ENCODE results near the gene PTPRM.

PTPRM gene

DNA sequence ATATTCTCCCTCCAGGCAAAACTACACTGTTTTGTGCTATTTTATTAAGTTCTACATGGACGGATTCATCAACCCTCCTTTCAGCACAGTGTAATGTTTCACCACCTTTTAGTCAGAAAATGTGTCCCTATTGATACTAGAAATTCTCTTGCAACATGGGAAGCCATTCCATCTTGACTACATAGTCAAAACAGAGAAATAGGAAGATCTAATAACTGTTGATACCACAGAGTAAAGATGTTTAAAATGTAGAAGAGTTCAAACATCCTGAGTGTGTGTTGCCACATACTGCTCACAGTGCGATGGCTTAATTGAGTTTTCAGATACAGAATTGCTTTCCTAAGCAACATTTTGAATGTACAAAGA, 549.9 kb downstream of the PTPRM start:
- H3K4me3 ChIP-seq (ENCODE audit: low read depth in 1 of 2, low read length in 2 of 2): no peak overlapping the region
- H3K9ac ChIP-seq (ENCODE audit: low read length): no peak overlapping the region
- no peaks in the 10 kb centered on the region for H3K4me1 ChIP-seq (ENCODE audit: insufficient read depth, low read length)
- no peak overlapping the region for H3K27ac ChIP-seq (ENCODE audit: low read depth, low read length)
- no peaks in the 10 kb centered on the region for H3K27me3 ChIP-seq (ENCODE audit: control insufficient read depth in 1 of 2, insufficient read depth in 2 of 2, low read length in 2 of 2)
- no peaks in the 10 kb centered on the region for H3K36me3 ChIP-seq (ENCODE audit: insufficient read depth, low read length)
- H3K9me3 ChIP-seq (ENCODE audit: low read length): no peaks in the 10 kb centered on the region

DNA sequence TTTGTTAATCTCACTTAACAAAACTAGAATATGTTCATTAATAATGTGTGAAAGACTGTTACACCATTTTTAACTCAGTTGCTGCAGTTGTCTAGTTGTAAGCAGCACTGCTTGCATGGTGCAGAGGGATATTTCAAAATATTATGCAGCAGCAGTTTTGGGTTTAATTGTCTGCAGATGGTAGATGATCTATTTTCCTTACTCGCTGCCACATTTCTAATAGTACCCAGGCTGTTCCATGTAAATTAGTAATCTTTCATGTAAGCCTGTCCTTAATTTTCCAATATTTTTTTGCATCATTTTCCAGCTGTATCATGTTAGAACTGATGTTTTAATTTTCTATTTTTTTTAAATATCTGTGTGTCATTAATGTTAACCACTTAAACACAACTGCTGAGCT, 554.0 kb downstream of the PTPRM start:
- H3K9ac ChIP-seq (ENCODE audit: low read length): no peak overlapping the region

DNA sequence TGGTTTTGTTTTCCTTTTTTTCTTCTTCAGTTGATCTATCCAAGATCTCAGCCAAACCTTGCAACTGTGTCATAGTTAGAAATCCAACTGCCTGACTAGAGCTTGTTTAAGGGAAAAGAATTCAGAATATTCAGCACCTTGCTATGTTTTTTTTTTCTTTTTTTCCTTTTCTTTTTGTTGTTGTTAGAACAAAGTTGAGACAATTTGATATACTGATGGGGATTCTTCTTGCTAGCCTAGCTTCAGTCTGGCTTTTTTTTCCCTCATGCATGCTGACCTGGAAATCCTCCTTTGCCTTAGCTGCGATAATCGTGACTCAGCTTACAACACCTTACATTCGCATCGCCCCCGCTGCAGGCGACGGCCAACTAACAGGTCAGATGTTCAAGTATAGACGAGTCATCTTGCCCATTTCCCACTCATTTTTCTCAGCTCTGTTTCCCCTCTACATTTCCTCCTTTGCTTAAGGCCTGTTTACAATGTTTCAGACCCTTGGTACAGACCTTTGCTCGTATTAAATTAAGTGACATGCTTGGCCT, 554.9 kb downstream of the PTPRM start:
- Histone ChIP-seq H3K4me1 (ENCODE audit: insufficient read depth, low read length) (no peaks in the 10 kb centered on the region), H3K9ac (ENCODE audit: low read length) (no peak overlapping the region), H3K27ac (ENCODE audit: low read depth, low read length) (no peak overlapping the region), H3K27me3 (ENCODE audit: control insufficient read depth in 1 of 2, insufficient read depth in 2 of 2, low read length in 2 of 2) (no peaks in the 10 kb centered on the region), H3K36me3 (ENCODE audit: insufficient read depth, low read length) (no peaks in the 10 kb centered on the region), H3K4me3 (ENCODE audit: low read depth in 1 of 2, low read length in 2 of 2) (no peak overlapping the region), H3K9me3 (ENCODE audit: low read length) (no peaks in the 10 kb centered on the region)

More for the DNA sequence above, 554.0 kb downstream of the PTPRM start:
- H3K9me3 ChIP-seq (ENCODE audit: low read length): no peaks in the 10 kb centered on the region
- no peaks in the 10 kb centered on the region for H3K36me3 ChIP-seq (ENCODE audit: insufficient read depth, low read length)
- no peak overlapping the region for H3K4me3 ChIP-seq (ENCODE audit: low read depth in 1 of 2, low read length in 2 of 2)
- no peak overlapping the region for H3K27ac ChIP-seq (ENCODE audit: low read depth, low read length)
- H3K4me1 ChIP-seq (ENCODE audit: insufficient read depth, low read length): no peaks in the 10 kb centered on the region
- H3K27me3 ChIP-seq (ENCODE audit: control insufficient read depth in 1 of 2, insufficient read depth in 2 of 2, low read length in 2 of 2): no peaks in the 10 kb centered on the region

DNA sequence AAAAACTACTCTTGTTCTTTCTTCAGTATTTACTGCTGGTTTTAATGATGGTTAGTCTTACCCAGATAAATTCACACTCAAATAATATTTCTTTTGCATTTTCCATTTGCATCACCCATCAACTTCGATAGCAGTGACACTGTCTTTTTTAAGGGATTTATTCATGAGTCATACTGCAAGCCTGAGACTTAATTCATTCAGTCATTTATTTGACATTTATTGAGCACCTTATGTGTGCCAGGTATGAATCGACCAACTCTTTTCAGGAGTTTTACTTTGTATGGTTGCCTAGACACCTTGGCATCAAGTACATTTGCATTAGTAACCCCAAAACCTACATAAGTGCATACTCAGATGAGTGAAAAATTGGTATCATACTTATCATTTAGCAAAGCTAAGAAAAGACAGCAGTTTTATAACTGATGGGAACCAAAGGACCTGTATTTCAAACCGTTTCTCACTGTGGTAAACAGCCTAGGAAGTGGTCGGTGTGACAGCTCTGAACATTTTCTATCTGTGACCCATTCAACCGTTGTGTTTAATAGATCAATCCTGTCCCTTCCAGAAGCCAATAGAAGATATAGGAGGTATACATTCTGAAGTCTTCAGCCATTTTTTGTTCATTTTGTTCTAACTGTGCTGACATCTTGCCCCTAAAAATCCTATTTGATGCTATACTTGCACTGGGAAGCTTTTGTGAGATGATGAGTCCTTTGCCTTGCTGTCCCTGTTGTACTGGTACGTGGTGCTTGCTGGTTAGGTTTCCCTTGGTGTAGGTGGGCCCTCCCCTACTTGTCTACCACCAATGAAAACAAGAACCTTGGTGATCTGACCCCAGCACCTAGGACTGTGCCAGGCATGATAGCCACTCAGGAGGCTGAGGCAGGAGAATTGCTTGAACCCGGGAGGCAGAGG, 557.4 kb downstream of the PTPRM start:
- Histone ChIP-seq H3K9me3 (ENCODE audit: low read length) (no peaks in the 10 kb centered on the region), H3K27me3 (ENCODE audit: control insufficient read depth in 1 of 2, insufficient read depth in 2 of 2, low read length in 2 of 2) (no peaks in the 10 kb centered on the region), H3K27ac (ENCODE audit: low read depth, low read length) (no peak overlapping the region), H3K36me3 (ENCODE audit: insufficient read depth, low read length) (no peaks in the 10 kb centered on the region), H3K9ac (ENCODE audit: low read length) (no peak overlapping the region), H3K4me3 (ENCODE audit: low read depth in 1 of 2, low read length in 2 of 2) (no peak overlapping the region), H3K4me1 (ENCODE audit: insufficient read depth, low read length) (no peaks in the 10 kb centered on the region)

DNA sequence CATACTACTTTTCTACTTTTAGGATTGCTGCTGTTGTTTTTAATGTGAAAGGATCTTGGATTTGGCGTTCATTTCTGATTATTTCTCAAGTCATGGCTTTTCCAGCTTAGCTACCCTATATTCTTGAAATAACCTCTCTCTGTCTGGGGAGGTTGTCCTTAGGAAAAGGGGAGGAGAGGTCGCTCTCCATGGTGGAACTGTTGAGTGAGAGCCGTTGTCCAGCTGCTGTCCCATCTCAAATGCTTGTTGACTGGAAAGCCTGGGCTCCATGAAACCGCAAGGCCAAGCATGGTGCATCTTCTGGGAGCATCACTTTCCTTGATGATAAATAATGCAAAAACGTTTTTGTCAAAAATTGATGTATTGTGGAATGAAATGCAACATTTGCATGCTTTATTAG, 563.0 kb downstream of the PTPRM start:
- Histone ChIP-seq H3K4me1 (ENCODE audit: insufficient read depth, low read length) (no peaks in the 10 kb centered on the region), H3K36me3 (ENCODE audit: insufficient read depth, low read length) (no peaks in the 10 kb centered on the region), H3K9ac (ENCODE audit: low read length) (no peak overlapping the region), H3K9me3 (ENCODE audit: low read length) (no peaks in the 10 kb centered on the region), H3K27me3 (ENCODE audit: control insufficient read depth in 1 of 2, insufficient read depth in 2 of 2, low read length in 2 of 2) (no peaks in the 10 kb centered on the region), H3K27ac (ENCODE audit: low read depth, low read length) (no peak overlapping the region), H3K4me3 (ENCODE audit: low read depth in 1 of 2, low read length in 2 of 2) (no peak overlapping the region)

DNA sequence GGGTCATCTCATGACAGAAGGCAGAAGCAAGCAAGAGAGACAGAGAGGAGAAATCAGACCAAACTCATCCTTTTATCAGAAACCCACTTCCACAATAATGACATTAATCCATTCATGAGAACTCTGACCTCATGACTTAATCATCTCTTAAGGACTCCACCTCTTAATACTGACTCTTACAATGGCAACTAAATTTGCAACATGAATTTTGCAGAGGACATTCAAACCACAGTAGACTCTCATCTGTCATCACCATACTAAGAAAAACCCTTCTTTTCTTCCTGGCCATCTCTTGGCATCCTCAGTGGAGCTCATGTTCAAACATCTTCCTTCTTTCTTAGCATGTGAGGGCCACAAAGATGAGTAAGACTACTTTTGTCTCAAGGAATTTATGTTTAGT, 565.9 kb downstream of the PTPRM start:
- Histone ChIP-seq H3K36me3 (ENCODE audit: insufficient read depth, low read length) (no peaks in the 10 kb centered on the region), H3K4me3 (ENCODE audit: low read depth in 1 of 2, low read length in 2 of 2) (no peak overlapping the region), H3K27ac (ENCODE audit: low read depth, low read length) (no peak overlapping the region), H3K4me1 (ENCODE audit: insufficient read depth, low read length) (no peaks in the 10 kb centered on the region), H3K9ac (ENCODE audit: low read length) (no peak overlapping the region), H3K9me3 (ENCODE audit: low read length) (no peaks in the 10 kb centered on the region), H3K27me3 (ENCODE audit: control insufficient read depth in 1 of 2, insufficient read depth in 2 of 2, low read length in 2 of 2) (no peaks in the 10 kb centered on the region)

DNA sequence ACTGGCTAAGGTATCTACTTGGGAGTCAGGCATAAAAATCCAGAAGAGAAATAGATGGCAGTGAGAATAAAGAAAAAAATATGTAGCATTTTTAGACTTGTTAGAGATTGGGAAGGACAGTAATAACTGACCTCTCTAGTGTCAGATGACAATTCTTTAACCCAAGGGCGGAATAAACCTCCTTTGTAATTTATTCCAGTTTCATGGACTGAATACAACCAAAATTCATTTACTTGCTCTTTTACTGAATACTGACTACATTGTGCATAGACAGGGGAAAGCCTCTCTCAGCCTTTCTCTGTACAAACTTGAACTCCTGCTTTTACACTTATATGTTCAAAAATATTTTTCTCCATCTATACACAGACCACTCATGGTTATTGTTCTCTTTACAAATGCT, 566.8 kb downstream of the PTPRM start:
- H3K4me1 ChIP-seq (ENCODE audit: insufficient read depth, low read length): peaks cover 1% of the 10 kb centered on the region
- no peaks in the 10 kb centered on the region for H3K36me3 ChIP-seq (ENCODE audit: insufficient read depth, low read length)
- no peak overlapping the region for H3K4me3 ChIP-seq (ENCODE audit: low read depth in 1 of 2, low read length in 2 of 2)
- no peaks in the 10 kb centered on the region for H3K9me3 ChIP-seq (ENCODE audit: low read length)
- H3K9ac ChIP-seq (ENCODE audit: low read length): no peak overlapping the region
- no peaks in the 10 kb centered on the region for H3K27me3 ChIP-seq (ENCODE audit: control insufficient read depth in 1 of 2, insufficient read depth in 2 of 2, low read length in 2 of 2)
- H3K27ac ChIP-seq (ENCODE audit: low read depth, low read length): no peak overlapping the region

DNA sequence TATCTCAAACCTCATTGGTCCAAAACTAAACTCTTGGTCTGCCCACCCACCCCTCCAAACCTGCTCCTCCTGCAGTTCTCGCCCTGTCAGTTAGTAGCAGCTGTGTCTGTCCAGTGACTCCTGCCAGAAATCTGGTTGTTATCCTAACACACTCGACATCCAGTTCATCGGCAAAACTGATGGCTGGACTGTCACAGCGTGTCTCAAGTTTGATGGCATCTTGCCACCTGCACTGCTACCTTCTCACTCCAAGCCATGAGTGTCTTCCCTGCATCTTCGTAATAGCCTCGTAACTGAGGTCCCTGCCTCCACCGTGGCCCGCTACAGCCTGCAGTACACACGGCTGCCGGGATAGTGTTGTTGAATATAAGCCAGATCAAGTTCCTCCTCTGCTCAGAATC, 572.0 kb downstream of the PTPRM start:
- H3K27me3 ChIP-seq (ENCODE audit: control insufficient read depth in 1 of 2, insufficient read depth in 2 of 2, low read length in 2 of 2): no peaks in the 10 kb centered on the region
- no peak overlapping the region for H3K9ac ChIP-seq (ENCODE audit: low read length)
- H3K36me3 ChIP-seq (ENCODE audit: insufficient read depth, low read length): peaks cover 5% of the 10 kb centered on the region
- no peak overlapping the region for H3K4me3 ChIP-seq (ENCODE audit: low read depth in 1 of 2, low read length in 2 of 2)
- H3K9me3 ChIP-seq (ENCODE audit: low read length): no peaks in the 10 kb centered on the region
- peaks cover 10% of the 10 kb centered on the region for H3K4me1 ChIP-seq (ENCODE audit: insufficient read depth, low read length)
- H3K27ac ChIP-seq (ENCODE audit: low read depth, low read length): no peak overlapping the region

DNA sequence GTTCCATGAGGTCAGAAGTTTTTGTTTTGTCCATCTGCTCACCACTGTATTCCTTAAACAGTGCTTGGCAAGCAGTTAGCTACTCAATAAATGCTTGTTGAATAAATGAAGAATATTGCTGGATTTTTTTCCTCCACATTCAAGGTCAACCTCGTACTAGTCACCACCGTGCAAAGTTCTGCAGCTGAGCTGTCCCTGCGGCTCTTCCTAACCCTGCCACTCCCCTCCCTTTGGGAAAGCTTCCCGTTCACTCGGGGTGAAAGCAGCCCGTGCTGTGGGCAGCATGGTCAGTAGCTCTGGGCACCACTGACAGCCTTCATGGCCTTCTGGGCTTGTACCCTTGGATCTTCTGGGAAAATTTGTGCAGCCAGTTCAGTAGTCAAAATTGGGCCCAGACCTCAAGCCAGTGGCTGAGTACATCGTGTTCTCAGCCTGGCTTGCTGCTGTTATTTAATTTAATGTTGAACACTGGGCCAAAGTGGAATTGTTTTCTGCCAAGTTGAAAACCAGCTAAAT, 572.8 kb downstream of the PTPRM start:
- peaks cover 5% of the 10 kb centered on the region for H3K36me3 ChIP-seq (ENCODE audit: insufficient read depth, low read length)
- H3K27me3 ChIP-seq (ENCODE audit: control insufficient read depth in 1 of 2, insufficient read depth in 2 of 2, low read length in 2 of 2): no peaks in the 10 kb centered on the region
- no peak overlapping the region for H3K9ac ChIP-seq (ENCODE audit: low read length)
- no peak overlapping the region for H3K4me3 ChIP-seq (ENCODE audit: low read depth in 1 of 2, low read length in 2 of 2)
- no peak overlapping the region for H3K27ac ChIP-seq (ENCODE audit: low read depth, low read length)
- H3K9me3 ChIP-seq (ENCODE audit: low read length): no peaks in the 10 kb centered on the region
- peaks cover 10% of the 10 kb centered on the region for H3K4me1 ChIP-seq (ENCODE audit: insufficient read depth, low read length)

DNA sequence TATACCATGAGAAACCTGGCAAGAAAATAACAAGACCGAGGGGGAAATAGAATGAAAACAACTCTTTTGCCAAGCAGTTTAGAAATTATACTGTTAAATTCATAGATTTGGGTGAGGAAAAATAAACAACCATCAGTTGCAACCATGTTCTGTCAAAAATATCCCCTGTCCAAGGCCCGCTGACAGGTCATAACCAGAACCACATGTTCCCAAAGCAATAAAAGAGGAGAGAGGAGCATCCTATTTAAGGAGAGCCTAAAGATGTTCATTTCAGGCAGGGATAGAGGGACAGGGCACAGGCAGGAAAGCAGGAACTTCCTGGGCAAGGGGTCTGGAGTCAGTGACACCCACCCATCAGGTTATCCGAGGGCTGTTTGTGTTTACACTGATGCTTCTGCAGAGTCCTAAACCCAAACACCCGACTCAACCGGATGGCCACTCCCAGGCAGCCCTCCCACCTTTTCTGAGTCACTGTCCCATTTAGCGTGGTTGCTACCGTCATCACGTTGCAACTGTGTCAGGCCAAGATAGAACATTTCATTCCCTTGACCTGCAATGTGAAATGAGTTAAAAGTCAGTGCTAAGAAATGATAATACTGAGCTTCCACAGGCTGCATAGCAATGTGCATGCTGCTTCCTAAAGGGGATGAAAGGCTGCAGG, 573.9 kb downstream of the PTPRM start:
- Histone ChIP-seq H3K4me1 (ENCODE audit: insufficient read depth, low read length) (peaks cover 10% of the 10 kb centered on the region), H3K27me3 (ENCODE audit: control insufficient read depth in 1 of 2, insufficient read depth in 2 of 2, low read length in 2 of 2) (no peaks in the 10 kb centered on the region), H3K9ac (ENCODE audit: low read length) (no peak overlapping the region), H3K4me3 (ENCODE audit: low read depth in 1 of 2, low read length in 2 of 2) (no peak overlapping the region), H3K27ac (ENCODE audit: low read depth, low read length) (no peak overlapping the region), H3K9me3 (ENCODE audit: low read length) (no peaks in the 10 kb centered on the region), H3K36me3 (ENCODE audit: insufficient read depth, low read length) (peaks cover 5% of the 10 kb centered on the region)

DNA sequence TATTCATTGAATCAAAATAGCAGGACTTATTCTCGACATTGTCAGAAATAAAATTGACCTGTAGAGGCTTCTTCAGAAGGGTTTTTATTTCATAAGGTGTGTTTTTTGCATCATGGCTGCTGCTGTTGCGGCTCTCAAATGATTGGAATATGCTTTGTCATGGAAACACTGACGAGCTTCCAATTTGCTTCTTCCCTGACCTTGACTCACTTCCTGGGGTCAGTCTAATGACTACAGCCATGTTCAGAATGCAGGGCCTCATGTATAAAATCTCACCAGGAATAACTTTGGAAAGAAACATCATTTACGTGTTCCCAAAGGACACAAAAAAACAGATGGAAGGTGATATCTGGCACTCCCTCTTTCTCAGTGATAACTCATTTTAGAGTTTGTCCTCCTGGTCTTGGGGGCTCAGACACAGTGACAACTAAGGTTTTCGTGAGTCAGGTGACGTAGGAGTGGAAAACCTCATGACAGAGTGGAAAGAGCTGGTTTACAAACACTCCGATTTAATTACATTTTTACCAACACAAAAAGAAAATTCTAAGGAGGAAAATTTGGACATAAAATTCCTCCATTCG, 575.1 kb downstream of the PTPRM start:
- no peak overlapping the region for H3K27ac ChIP-seq (ENCODE audit: low read depth, low read length)
- H3K36me3 ChIP-seq (ENCODE audit: insufficient read depth, low read length): peaks cover 5% of the 10 kb centered on the region
- H3K4me3 ChIP-seq (ENCODE audit: low read depth in 1 of 2, low read length in 2 of 2): no peak overlapping the region
- peaks cover 10% of the 10 kb centered on the region for H3K4me1 ChIP-seq (ENCODE audit: insufficient read depth, low read length)
- H3K27me3 ChIP-seq (ENCODE audit: control insufficient read depth in 1 of 2, insufficient read depth in 2 of 2, low read length in 2 of 2): no peaks in the 10 kb centered on the region
- H3K9ac ChIP-seq (ENCODE audit: low read length): no peak overlapping the region
- H3K9me3 ChIP-seq (ENCODE audit: low read length): no peaks in the 10 kb centered on the region
